ENCODE results near the gene UTRN. TPM values are rescaled to one million over a fixed set of nuclear protein-coding genes. Genes with fewer than 3 reads are reported as not detected.
A peak's percentile ranks its signal among the peaks of the same experiment; 100 is the strongest.

UTRN gene
- polyA plus RNA-seq, result 19.3 to 23.7 TPM (median 20.5 TPM) in 3 replicates
- 13.4 TPM for polyA plus RNA-seq (2011; ENCODE audit: low read depth)
- polyA plus RNA-seq (2011; cell fraction: cytosol; rRNA removed), result 12.1 and 19.8 TPM in 2 replicates
- polyA plus RNA-seq (2011; cell fraction: nucleus; rRNA removed), result 47.9 and 52.7 TPM in 2 replicates
- polyA plus RNA-seq (2012; ENCODE audit: low replicate concordance), result 4.5 and 24.8 TPM in 2 replicates
- 43.7 to 153 TPM (median 54.4 TPM) in 3 replicates for polyA minus RNA-seq
- 35.7 TPM for polyA minus RNA-seq (2011; cell fraction: cytosol; rRNA and poly(A)+ RNA removed)
- 89.3 and 184 TPM in 2 replicates for polyA minus RNA-seq (2011; cell fraction: nucleus; rRNA and poly(A)+ RNA removed)

DNA sequence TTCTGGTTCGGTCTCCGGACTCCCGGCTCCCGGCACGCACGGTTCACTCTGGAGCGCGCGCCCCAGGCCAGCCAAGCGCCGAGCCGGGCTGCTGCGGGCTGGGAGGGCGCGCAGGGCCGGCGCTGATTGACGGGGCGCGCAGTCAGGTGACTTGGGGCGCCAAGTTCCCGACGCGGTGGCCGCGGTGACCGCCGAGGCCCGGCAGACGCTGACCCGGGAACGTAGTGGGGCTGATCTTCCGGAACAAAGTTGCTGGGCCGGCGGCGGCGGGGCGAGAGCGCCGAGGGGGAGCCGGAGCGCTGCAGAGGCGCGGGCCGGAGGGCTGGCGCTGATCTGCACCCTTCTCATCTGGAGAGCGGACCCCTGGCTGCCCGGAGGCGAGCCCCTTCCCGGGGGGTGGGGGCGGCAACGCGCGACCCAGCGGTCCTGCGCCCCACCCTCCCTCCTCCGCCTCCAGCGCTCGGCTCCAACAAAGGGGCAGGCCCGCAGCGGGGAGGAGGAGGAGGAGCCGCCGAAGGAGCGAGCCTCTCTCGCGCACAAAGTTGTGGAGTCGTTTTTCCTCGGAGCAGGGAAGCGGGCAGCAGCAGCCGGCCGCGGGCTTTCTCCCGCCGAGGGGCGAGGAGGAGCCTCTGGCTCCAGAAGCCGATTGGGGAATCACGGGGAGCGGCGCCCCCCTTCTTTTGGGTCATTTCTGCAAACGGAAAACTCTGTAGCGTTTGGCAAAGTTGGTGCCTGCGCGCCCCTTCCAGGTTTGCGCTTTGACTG, at the start of gene UTRN:
TSS of gene UTRN (plus strand) at position 553 of the 765 bp plus-strand sequence. CDS start 6,494 bp downstream, outside the sequence.
- FAIRE-seq (no peak), DNase-seq (ENCODE audit: low read depth, low spot score) (no peak)
- TF ChIP-seq EZH2 (IDR thresholded peaks at IDR 0.05; ENCODE audit: low read length), result no peak
- TF ChIP-seq, protein P1, sequence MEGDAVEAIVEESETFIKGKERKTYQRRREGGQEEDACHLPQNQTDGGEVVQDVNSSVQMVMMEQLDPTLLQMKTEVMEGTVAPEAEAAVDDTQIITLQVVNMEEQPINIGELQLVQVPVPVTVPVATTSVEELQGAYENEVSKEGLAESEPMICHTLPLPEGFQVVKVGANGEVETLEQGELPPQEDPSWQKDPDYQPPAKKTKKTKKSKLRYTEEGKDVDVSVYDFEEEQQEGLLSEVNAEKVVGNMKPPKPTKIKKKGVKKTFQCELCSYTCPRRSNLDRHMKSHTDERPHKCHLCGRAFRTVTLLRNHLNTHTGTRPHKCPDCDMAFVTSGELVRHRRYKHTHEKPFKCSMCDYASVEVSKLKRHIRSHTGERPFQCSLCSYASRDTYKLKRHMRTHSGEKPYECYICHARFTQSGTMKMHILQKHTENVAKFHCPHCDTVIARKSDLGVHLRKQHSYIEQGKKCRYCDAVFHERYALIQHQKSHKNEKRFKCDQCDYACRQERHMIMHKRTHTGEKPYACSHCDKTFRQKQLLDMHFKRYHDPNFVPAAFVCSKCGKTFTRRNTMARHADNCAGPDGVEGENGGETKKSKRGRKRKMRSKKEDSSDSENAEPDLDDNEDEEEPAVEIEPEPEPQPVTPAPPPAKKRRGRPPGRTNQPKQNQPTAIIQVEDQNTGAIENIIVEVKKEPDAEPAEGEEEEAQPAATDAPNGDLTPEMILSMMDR (optimal IDR thresholded peaks at IDR 0.05 in 1 of 3, IDR thresholded peaks at IDR 0.05 in 1 of 3, conservative IDR thresholded peaks at IDR 0.05 in 1 of 3; ENCODE audit: extremely low read depth in 1 of 3, insufficient read depth in 2 of 3, low read length in 3 of 3), result peak in 1 of 3 experiments; percentile 1
- H4K20me1 ChIP-seq (ENCODE audit: control insufficient read depth, extremely low read depth, insufficient read depth, low read length), result no peaks in the 10 kb centered on the region
- peak within 1 kb of the TSS; percentile 67 for H3K27ac ChIP-seq (ENCODE audit: control insufficient read depth, insufficient read depth, low read length)
- no peaks in the 10 kb centered on the region for H3K9me1 ChIP-seq (ENCODE audit: control insufficient read depth, extremely low read depth, insufficient read depth, low read length)
- no peaks in the 10 kb centered on the region for H3K36me3 ChIP-seq (ENCODE audit: control insufficient read depth in 2 of 2, extremely low read depth in 1 of 2, insufficient read depth in 2 of 2, low read length in 2 of 2)
- dilution Hi-C loops (cut with MboI; ENCODE audit: extremely low pct_ligation_motif_present, low sequenced_read_pairs), result no loop called here
- H2AFZ ChIP-seq (ENCODE audit: control insufficient read depth, low read length), result peak within 1 kb of the TSS; percentile 90
- H3K4me1 ChIP-seq (ENCODE audit: control insufficient read depth, extremely low read depth, insufficient read depth, low read length), result peaks cover 10% of the 10 kb centered on the region
- no peaks in the 10 kb centered on the region for H3K79me2 ChIP-seq (ENCODE audit: control insufficient read depth, insufficient read depth, low read length)
- no peaks in the 10 kb centered on the region for H3K9me3 ChIP-seq (ENCODE audit: control insufficient read depth, low read depth, low read length)
- no peaks in the 10 kb centered on the region for H3K27me3 ChIP-seq (ENCODE audit: control insufficient read depth, extremely low read depth, insufficient read depth, low read length)
- H3K4me2 ChIP-seq (ENCODE audit: control insufficient read depth, extremely low read depth, insufficient read depth, low read depth, low read length), result peak within 1 kb of the TSS; percentile 85
- peak within 1 kb of the TSS; percentile 80 for H3K9ac ChIP-seq (ENCODE audit: control insufficient read depth, extremely low read depth, insufficient read depth, low read length)
- peak within 1 kb of the TSS; percentile 69 to 95 (median 92) for H3K4me3 ChIP-seq (ENCODE audit: control insufficient read depth in 2 of 3, extremely low read depth in 1 of 3, insufficient read depth in 2 of 3, low read depth in 1 of 3, low read length in 3 of 3)

DNA sequence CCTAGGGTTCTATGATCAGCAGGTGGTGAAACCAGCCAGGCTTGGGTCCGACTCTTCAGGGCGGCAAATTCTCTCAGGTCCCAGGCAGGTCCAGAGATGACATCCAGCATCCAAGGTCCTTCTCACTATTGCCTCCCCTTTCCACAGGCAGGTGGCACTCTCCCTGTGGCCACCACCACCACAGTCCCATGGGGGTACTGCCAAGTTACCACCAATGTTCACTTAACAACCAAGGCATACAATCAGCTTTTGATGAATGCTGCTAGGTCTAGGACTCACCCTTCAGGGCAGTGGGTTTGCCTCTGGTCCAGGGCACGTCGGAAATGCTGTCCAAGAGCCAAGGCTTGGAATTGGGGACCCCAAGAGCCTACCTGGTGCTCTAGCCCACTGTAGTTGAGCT, 40.4 kb upstream of the UTRN start:
- H3K9ac ChIP-seq (ENCODE audit: control insufficient read depth, extremely low read depth, insufficient read depth, low read length), result no peak overlapping the region
- H3K9me1 ChIP-seq (ENCODE audit: control insufficient read depth, extremely low read depth, insufficient read depth, low read length), result no peaks in the 10 kb centered on the region
- H3K79me2 ChIP-seq (ENCODE audit: control insufficient read depth, insufficient read depth, low read length), result no peaks in the 10 kb centered on the region
- peaks cover 3% of the 10 kb centered on the region for H3K9me3 ChIP-seq (ENCODE audit: control insufficient read depth, low read depth, low read length)
- H3K27me3 ChIP-seq (ENCODE audit: control insufficient read depth, extremely low read depth, insufficient read depth, low read length), result no peaks in the 10 kb centered on the region
- no peaks in the 10 kb centered on the region for H4K20me1 ChIP-seq (ENCODE audit: control insufficient read depth, extremely low read depth, insufficient read depth, low read length)
- dilution Hi-C loops (cut with MboI; ENCODE audit: extremely low pct_ligation_motif_present, low sequenced_read_pairs), result no loop called here
- H3K27ac ChIP-seq (ENCODE audit: control insufficient read depth, insufficient read depth, low read length), result no peak overlapping the region
- DNase-seq (ENCODE audit: low read depth, low spot score) (no peak), FAIRE-seq (no peak)
- H2AFZ ChIP-seq (ENCODE audit: control insufficient read depth, low read length), result no peak overlapping the region
- H3K36me3 ChIP-seq (ENCODE audit: control insufficient read depth in 2 of 2, extremely low read depth in 1 of 2, insufficient read depth in 2 of 2, low read length in 2 of 2), result no peaks in the 10 kb centered on the region
- no peak overlapping the region for H3K4me3 ChIP-seq (ENCODE audit: control insufficient read depth in 2 of 3, extremely low read depth in 1 of 3, insufficient read depth in 2 of 3, low read depth in 1 of 3, low read length in 3 of 3)
- no peaks in the 10 kb centered on the region for H3K4me1 ChIP-seq (ENCODE audit: control insufficient read depth, extremely low read depth, insufficient read depth, low read length)
- H3K4me2 ChIP-seq (ENCODE audit: control insufficient read depth, extremely low read depth, insufficient read depth, low read depth, low read length), result no peak overlapping the region
- TF ChIP-seq EZH2 (IDR thresholded peaks at IDR 0.05; ENCODE audit: low read length), result no peak
- TF ChIP-seq, protein P1 (optimal IDR thresholded peaks at IDR 0.05 in 1 of 3, IDR thresholded peaks at IDR 0.05 in 1 of 3, conservative IDR thresholded peaks at IDR 0.05 in 1 of 3; ENCODE audit: extremely low read depth in 1 of 3, insufficient read depth in 2 of 3, low read length in 3 of 3), result peak in 1 of 3 experiments; percentile 27
